Upper lobe of right lung (tissue), 1 donor: ENCODE results near the gene SLC45A3. TPM values are rescaled to one million over a fixed set of nuclear protein-coding genes. Genes with fewer than 3 reads are reported as not detected.

ENCODE experiments used
- ATAC-seq: fragments of 200-7000 bp; cut with Tn5 transposase; one replicate; pipeline ENCODE4 v1.9.1; 2020; ENCODE audit warnings: mild to moderate bottlenecking, moderate library complexity
- DNase-seq: peaks from one replicate; pipeline ENCODE4 v3.0.0-alpha.2; 2020
- H3K27ac ChIP-seq: fragments of 200-600 bp; one replicate; pipeline ENCODE4 v1.8.0; 2022
- H3K27me3 ChIP-seq: fragments of 200-600 bp; one replicate; pipeline ENCODE4 v1.8.0; 2022; ENCODE audit warnings: mild to moderate bottlenecking
- H3K36me3 ChIP-seq: fragments of 200-600 bp; one replicate; pipeline ENCODE4 v1.8.0; 2022
- H3K4me1 ChIP-seq: fragments of 200-600 bp; one replicate; pipeline ENCODE4 v1.8.0; 2022
- H3K4me3 ChIP-seq: fragments of 200-600 bp; one replicate; pipeline ENCODE4 v1.8.0; 2022; ENCODE audit warnings: mild to moderate bottlenecking
- H3K9me3 ChIP-seq: fragments of 200-600 bp; one replicate; pipeline ENCODE4 v1.8.0; 2022
- CTCF ChIP-seq: fragments of 200-600 bp; IDR thresholded peaks from one replicate; pipeline ENCODE4 v1.8.0; 2022; ENCODE audit warnings: antibody characterized with exemption
- intact Hi-C: fragments of 100-400 bp; cut with DNase I; formaldehyde crosslinking; loops from one replicate; pipeline ENCODE4 v1.11.0; 2022
- total RNA-seq: library from RNA; stranded (reverse); fragmentation: NEBNext Ultra II Directional; extraction: Animal tissue kit (Norgen Biotek cat#: 25700); gene quantifications from one replicate; pipeline ENCODE4 v1.2.1, GENCODE V29; 2021
- donor health status: DM: no; HTN: yes; CAD: no; lungs with severe emphysema.

The SLC45A3 gene
- total RNA-seq, 1 donor from 2014 or later, result 8.6 TPM

GRCh38 chr1:205627956-205628355, 52.4 kb downstream of the SLC45A3 start:
- Histone ChIP-seq H3K4me3 (no peak overlapping the region), H3K27ac (no peak overlapping the region), H3K27me3 (no peaks in the 10 kb centered on the region), H3K36me3 (peaks cover 10% of the 10 kb centered on the region), H3K9me3 (no peaks in the 10 kb centered on the region), H3K4me1 (peaks cover 26% of the 10 kb centered on the region)
- DNase-seq (no peak), ATAC-seq (no peak)
- no peak for TF ChIP-seq CTCF
- intact Hi-C loops, result no loop called here

GRCh38 chr1:205626216-205626615, 54.1 kb downstream of the SLC45A3 start:
- Histone ChIP-seq H3K27ac (no peak overlapping the region), H3K4me1 (peaks cover 20% of the 10 kb centered on the region), H3K9me3 (no peaks in the 10 kb centered on the region), H3K36me3 (peaks cover 27% of the 10 kb centered on the region), H3K27me3 (no peaks in the 10 kb centered on the region), H3K4me3 (no peak overlapping the region)
- intact Hi-C loops, result no loop called here
- TF ChIP-seq CTCF, result no peak
- DNase-seq (no peak), ATAC-seq (peak; percentile 59)

GRCh38 chr1:205623646-205624045, 56.7 kb downstream of the SLC45A3 start:
- peaks cover 51% of the 10 kb centered on the region for H3K36me3 ChIP-seq
- TF ChIP-seq CTCF, result no peak
- intact Hi-C loops, result no loop called here

GRCh38 chr1:205620269-205620668, 60.0 kb downstream of the SLC45A3 start:
- no peak for ATAC-seq
- H3K4me1 ChIP-seq, result peaks cover 7% of the 10 kb centered on the region
- TF ChIP-seq CTCF, result no peak
- H3K4me3 ChIP-seq, result no peak overlapping the region
- no peak overlapping the region for H3K27ac ChIP-seq
- no peak for DNase-seq
- peaks cover 84% of the 10 kb centered on the region for H3K36me3 ChIP-seq
- H3K27me3 ChIP-seq, result no peaks in the 10 kb centered on the region
- intact Hi-C loops, result no loop called here
- H3K9me3 ChIP-seq, result no peaks in the 10 kb centered on the region

More at GRCh38 chr1:205623646-205624045, 56.7 kb downstream of the SLC45A3 start:
- H3K27me3 ChIP-seq, result no peaks in the 10 kb centered on the region
- H3K27ac ChIP-seq, result no peak overlapping the region
- no peak for DNase-seq
- no peaks in the 10 kb centered on the region for H3K9me3 ChIP-seq
- peaks cover 7% of the 10 kb centered on the region for H3K4me1 ChIP-seq
- ATAC-seq, result no peak
- no peak overlapping the region for H3K4me3 ChIP-seq

GRCh38 chr1:205619376-205619775, 60.9 kb downstream of the SLC45A3 start:
- Histone ChIP-seq H3K9me3 (no peaks in the 10 kb centered on the region), H3K27me3 (no peaks in the 10 kb centered on the region), H3K4me3 (no peak overlapping the region), H3K36me3 (peaks cover 93% of the 10 kb centered on the region), H3K27ac (no peak overlapping the region), H3K4me1 (peaks cover under 1% of the 10 kb centered on the region)
- no peak for ATAC-seq
- DNase-seq, result no peak
- TF ChIP-seq CTCF, result no peak
- intact Hi-C loops, result no loop called here

GRCh38 chr1:205616563-205617293, 63.6 kb downstream of the SLC45A3 start:
- intact Hi-C loops, result no loop called here
- Histone ChIP-seq H3K27ac (no peak overlapping the region), H3K27me3 (no peaks in the 10 kb centered on the region), H3K9me3 (no peaks in the 10 kb centered on the region), H3K36me3 (peaks cover 92% of the 10 kb centered on the region), H3K4me1 (peaks cover under 1% of the 10 kb centered on the region), H3K4me3 (no peak overlapping the region)
- ATAC-seq (no peak), DNase-seq (no peak)
- TF ChIP-seq CTCF, result no peak
